B cell (primary cell): Measurements from ENCODE around the gene ZNF443.
"Not testable (repeated sequence)": the region's sequence is repeated elsewhere in the genome, so short reads cannot be mapped to it uniquely, and the experiment has no call there.

Experiments used
- EZH2 ChIP-seq: IDR thresholded peaks from 2 replicates; pipeline ENCODE4 v1.6.1; 2012; ENCODE audit warnings: borderline replicate concordance, low read depth, mild to moderate bottlenecking, moderate library complexity, low read length; ENCODE audit not compliant: insufficient read depth, poor library complexity, severe bottlenecking
- TF ChIP-seq, protein P1 (sequence below): fragments of 200-600 bp; IDR thresholded peaks from one replicate; pipeline ENCODE4 v1.8.0; 2022; ENCODE audit warnings: antibody characterized with exemption, mild to moderate bottlenecking

GRCh38 chr19:12430726-12431299 lies 10.0 kb downstream of the ZNF443 start:
- TF ChIP-seq, protein P1, sequence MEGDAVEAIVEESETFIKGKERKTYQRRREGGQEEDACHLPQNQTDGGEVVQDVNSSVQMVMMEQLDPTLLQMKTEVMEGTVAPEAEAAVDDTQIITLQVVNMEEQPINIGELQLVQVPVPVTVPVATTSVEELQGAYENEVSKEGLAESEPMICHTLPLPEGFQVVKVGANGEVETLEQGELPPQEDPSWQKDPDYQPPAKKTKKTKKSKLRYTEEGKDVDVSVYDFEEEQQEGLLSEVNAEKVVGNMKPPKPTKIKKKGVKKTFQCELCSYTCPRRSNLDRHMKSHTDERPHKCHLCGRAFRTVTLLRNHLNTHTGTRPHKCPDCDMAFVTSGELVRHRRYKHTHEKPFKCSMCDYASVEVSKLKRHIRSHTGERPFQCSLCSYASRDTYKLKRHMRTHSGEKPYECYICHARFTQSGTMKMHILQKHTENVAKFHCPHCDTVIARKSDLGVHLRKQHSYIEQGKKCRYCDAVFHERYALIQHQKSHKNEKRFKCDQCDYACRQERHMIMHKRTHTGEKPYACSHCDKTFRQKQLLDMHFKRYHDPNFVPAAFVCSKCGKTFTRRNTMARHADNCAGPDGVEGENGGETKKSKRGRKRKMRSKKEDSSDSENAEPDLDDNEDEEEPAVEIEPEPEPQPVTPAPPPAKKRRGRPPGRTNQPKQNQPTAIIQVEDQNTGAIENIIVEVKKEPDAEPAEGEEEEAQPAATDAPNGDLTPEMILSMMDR, result not testable (repeated sequence)
- not testable (repeated sequence) for TF ChIP-seq EZH2
